ENCODE results near the gene PBRM1. TPM values are rescaled to one million over a fixed set of nuclear protein-coding genes. Genes with fewer than 3 reads are reported as not detected.

The PBRM1 gene
- polyA plus RNA-seq, 1 donor (not counting 4 experiments of a cell fraction or from before 2014, with no cell fraction given) = 26.0 TPM

GRCh38 chr3:52719618-52720017, 33.9 kb upstream of the PBRM1 start:
- H3K27ac ChIP-seq (ENCODE audit: control insufficient read depth, insufficient read depth, low read length) = no peak overlapping the region
- H3K4me3 ChIP-seq (ENCODE audit: control insufficient read depth in 2 of 3, extremely low read depth in 1 of 3, insufficient read depth in 2 of 3, low read depth in 1 of 3, low read length in 3 of 3) = no peak overlapping the region
- no peaks in the 10 kb centered on the region for H4K20me1 ChIP-seq (ENCODE audit: control insufficient read depth, extremely low read depth, insufficient read depth, low read length)
- DNase-seq (ENCODE audit: low read depth, low spot score) (no peak), FAIRE-seq (no peak)
- H3K36me3 ChIP-seq (ENCODE audit: control insufficient read depth in 2 of 2, extremely low read depth in 1 of 2, insufficient read depth in 2 of 2, low read length in 2 of 2) = peaks cover 0 to 7% of the 10 kb centered on the region in 2 experiments
- H2AFZ ChIP-seq (ENCODE audit: control insufficient read depth, low read length) = no peak overlapping the region
- no peaks in the 10 kb centered on the region for H3K79me2 ChIP-seq (ENCODE audit: control insufficient read depth, insufficient read depth, low read length)
- dilution Hi-C loops (cut with MboI; ENCODE audit: extremely low pct_ligation_motif_present, low sequenced_read_pairs) = no loop called here
- H3K9ac ChIP-seq (ENCODE audit: control insufficient read depth, extremely low read depth, insufficient read depth, low read length) = no peak overlapping the region
- no peak for TF ChIP-seq EZH2 (IDR thresholded peaks at IDR 0.05; ENCODE audit: low read length)
- TF ChIP-seq CTCF (optimal IDR thresholded peaks at IDR 0.05 in 1 of 3, IDR thresholded peaks at IDR 0.05 in 1 of 3, conservative IDR thresholded peaks at IDR 0.05 in 1 of 3; ENCODE audit: extremely low read depth in 1 of 3, insufficient read depth in 2 of 3, low read length in 3 of 3) = no peak
- no peaks in the 10 kb centered on the region for H3K9me1 ChIP-seq (ENCODE audit: control insufficient read depth, extremely low read depth, insufficient read depth, low read length)
- no peaks in the 10 kb centered on the region for H3K4me1 ChIP-seq (ENCODE audit: control insufficient read depth, extremely low read depth, insufficient read depth, low read length)
- H3K27me3 ChIP-seq (ENCODE audit: control insufficient read depth, extremely low read depth, insufficient read depth, low read length) = no peaks in the 10 kb centered on the region
- no peak overlapping the region for H3K4me2 ChIP-seq (ENCODE audit: control insufficient read depth, extremely low read depth, insufficient read depth, low read depth, low read length)
- no peaks in the 10 kb centered on the region for H3K9me3 ChIP-seq (ENCODE audit: control insufficient read depth, low read depth, low read length)

GRCh38 chr3:52715714-52716305, 30.1 kb upstream of the PBRM1 start:
- Histone ChIP-seq H3K27ac (ENCODE audit: control insufficient read depth, insufficient read depth, low read length) (no peak overlapping the region), H3K9me1 (ENCODE audit: control insufficient read depth, extremely low read depth, insufficient read depth, low read length) (no peaks in the 10 kb centered on the region), H4K20me1 (ENCODE audit: control insufficient read depth, extremely low read depth, insufficient read depth, low read length) (no peaks in the 10 kb centered on the region), H3K4me3 (ENCODE audit: control insufficient read depth in 2 of 3, extremely low read depth in 1 of 3, insufficient read depth in 2 of 3, low read depth in 1 of 3, low read length in 3 of 3) (no peak overlapping the region), H3K79me2 (ENCODE audit: control insufficient read depth, insufficient read depth, low read length) (no peaks in the 10 kb centered on the region), H3K4me1 (ENCODE audit: control insufficient read depth, extremely low read depth, insufficient read depth, low read length) (no peaks in the 10 kb centered on the region), H3K4me2 (ENCODE audit: control insufficient read depth, extremely low read depth, insufficient read depth, low read depth, low read length) (no peak overlapping the region), H2AFZ (ENCODE audit: control insufficient read depth, low read length) (no peak overlapping the region), H3K9me3 (ENCODE audit: control insufficient read depth, low read depth, low read length) (no peaks in the 10 kb centered on the region), H3K9ac (ENCODE audit: control insufficient read depth, extremely low read depth, insufficient read depth, low read length) (no peak overlapping the region), H3K36me3 (ENCODE audit: control insufficient read depth in 2 of 2, extremely low read depth in 1 of 2, insufficient read depth in 2 of 2, low read length in 2 of 2) (peaks cover 2 to 9% of the 10 kb centered on the region in 2 experiments), H3K27me3 (ENCODE audit: control insufficient read depth, extremely low read depth, insufficient read depth, low read length) (no peaks in the 10 kb centered on the region)
- DNase-seq (ENCODE audit: low read depth, low spot score) (no peak), FAIRE-seq (no peak)
- TF ChIP-seq CTCF (optimal IDR thresholded peaks at IDR 0.05 in 1 of 3, IDR thresholded peaks at IDR 0.05 in 1 of 3, conservative IDR thresholded peaks at IDR 0.05 in 1 of 3; ENCODE audit: extremely low read depth in 1 of 3, insufficient read depth in 2 of 3, low read length in 3 of 3) = no peak
- no peak for TF ChIP-seq EZH2 (IDR thresholded peaks at IDR 0.05; ENCODE audit: low read length)
- dilution Hi-C loops (cut with MboI; ENCODE audit: extremely low pct_ligation_motif_present, low sequenced_read_pairs) = no loop called here

Measured in keratinocyte (primary cell).